ENCODE results near the gene ISCU.

ISCU gene

GRCh38 chr12:108595711-108596647 lies 33.6 kb downstream of the ISCU start:
- no peaks in the 10 kb centered on the region for H3K9me3 ChIP-seq (ENCODE audit: control insufficient read depth in 5 of 5, low read length in 5 of 5)
- H3K4me3 ChIP-seq (ENCODE audit: low read depth in 1 of 5, low read length in 5 of 5) = peak overlapping the region in 4 of 5 donors; percentile 48 to 67 (median 62)
- H3K27me3 ChIP-seq (ENCODE audit: control insufficient read depth in 5 of 5, insufficient read depth in 4 of 5, low read length in 5 of 5) = peaks cover 4 to 19% (median 17%) of the 10 kb centered on the region in 5 donors
- H3K27ac ChIP-seq (ENCODE audit: low read depth, low read length) = no peak overlapping the region
- peak overlapping the region in 1 of 5 donors; percentile 53 for H3K9ac ChIP-seq (ENCODE audit: low read length in 5 of 5)
- no peaks in the 10 kb centered on the region for H3K36me3 ChIP-seq (ENCODE audit: control insufficient read depth in 5 of 5, insufficient read depth in 5 of 5, low read length in 5 of 5)
- H3K4me1 ChIP-seq (ENCODE audit: control insufficient read depth in 5 of 5, insufficient read depth in 5 of 5, low read length in 5 of 5) = peaks cover 0 to 20% (median 7%) of the 10 kb centered on the region in 5 donors

- Histone ChIP-seq H3K4me3 (ENCODE audit: low read depth in 1 of 5, low read length in 5 of 5) (peak overlapping the region; percentile 4 to 67 (median 61)), H3K9me3 (ENCODE audit: control insufficient read depth in 5 of 5, low read length in 5 of 5) (no peaks in the 10 kb centered on the region), H3K4me1 (ENCODE audit: control insufficient read depth in 5 of 5, insufficient read depth in 5 of 5, low read length in 5 of 5) (peaks cover 0 to 20% (median 7%) of the 10 kb centered on the region in 5 donors), H3K36me3 (ENCODE audit: control insufficient read depth in 5 of 5, insufficient read depth in 5 of 5, low read length in 5 of 5) (no peaks in the 10 kb centered on the region), H3K27ac (ENCODE audit: low read depth, low read length) (no peak overlapping the region), H3K9ac (ENCODE audit: low read length in 5 of 5) (peak overlapping the region in 1 of 5 donors; percentile 56), H3K27me3 (ENCODE audit: control insufficient read depth in 5 of 5, insufficient read depth in 4 of 5, low read length in 5 of 5) (peaks cover 4 to 19% (median 16%) of the 10 kb centered on the region in 5 donors)
Observed at GRCh38 chr12:108596854-108597558, 34.6 kb downstream of the ISCU start.

DNA sequence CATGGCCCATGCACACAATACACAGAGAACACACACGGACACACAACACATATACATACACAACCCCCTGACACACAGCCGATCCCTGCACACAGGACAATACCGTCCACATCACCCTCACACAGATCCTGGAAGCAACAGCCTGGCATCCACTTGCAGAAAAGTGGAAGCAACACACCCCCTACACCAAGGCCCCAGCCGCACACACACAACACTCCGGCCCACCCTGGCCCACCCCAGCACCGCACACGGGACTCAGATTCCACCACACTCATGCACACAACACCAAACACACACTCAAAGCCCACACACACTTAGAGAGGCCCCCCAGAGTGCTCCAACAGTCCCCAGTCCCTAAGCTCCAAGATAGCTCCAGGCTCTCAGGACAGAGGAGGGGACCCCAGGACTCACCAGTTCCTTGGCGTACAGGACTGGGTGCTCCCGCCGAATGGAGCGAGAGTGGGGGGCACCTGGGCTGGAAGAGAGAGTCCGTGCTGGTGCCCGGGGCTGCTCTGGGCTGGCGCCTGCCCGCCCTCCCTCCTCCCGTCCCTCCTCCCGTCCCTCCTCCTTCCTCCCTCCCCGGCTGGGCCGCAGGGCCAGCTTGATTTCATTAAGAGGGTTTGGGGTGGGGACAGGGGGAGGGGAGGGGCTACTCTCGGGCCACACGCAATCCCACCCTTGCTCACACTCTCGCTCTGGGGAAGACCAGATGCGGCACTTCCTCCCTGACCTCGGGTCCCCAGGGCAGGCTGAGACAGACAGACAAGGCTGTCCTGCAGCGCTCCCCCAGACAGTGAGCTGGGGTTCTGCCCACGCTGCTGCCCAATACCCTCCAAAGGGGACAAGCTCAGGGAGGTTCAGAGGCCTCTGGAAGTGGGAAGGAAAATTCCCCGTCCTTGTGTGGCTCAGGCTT lies 35.4 kb downstream of the ISCU start, which contains the start of gene TMEM119:
Gene TMEM119 (minus strand): TSS at position 526 of the 913 bp plus-strand sequence. CDS start 5,701 bp downstream, outside the sequence.
- Histone ChIP-seq H3K9me3 (ENCODE audit: control insufficient read depth in 5 of 5, low read length in 5 of 5) (no peaks in the 10 kb centered on the region), H3K27me3 (ENCODE audit: control insufficient read depth in 5 of 5, insufficient read depth in 4 of 5, low read length in 5 of 5) (peaks cover 4 to 19% (median 16%) of the 10 kb centered on the region in 5 donors), H3K9ac (ENCODE audit: low read length in 5 of 5) (peak within 1 kb of the TSS in 1 of 5 donors; percentile 56), H3K36me3 (ENCODE audit: control insufficient read depth in 5 of 5, insufficient read depth in 5 of 5, low read length in 5 of 5) (no peaks in the 10 kb centered on the region), H3K27ac (ENCODE audit: low read depth, low read length) (no peak within 1 kb of the TSS), H3K4me1 (ENCODE audit: control insufficient read depth in 5 of 5, insufficient read depth in 5 of 5, low read length in 5 of 5) (peaks cover 0 to 20% (median 7%) of the 10 kb centered on the region in 5 donors), H3K4me3 (ENCODE audit: low read depth in 1 of 5, low read length in 5 of 5) (peak within 1 kb of the TSS; percentile 4 to 67 (median 61))

- peaks cover 4 to 19% (median 16%) of the 10 kb centered on the region in 5 donors for H3K27me3 ChIP-seq (ENCODE audit: control insufficient read depth in 5 of 5, insufficient read depth in 4 of 5, low read length in 5 of 5)
- no peaks in the 10 kb centered on the region for H3K36me3 ChIP-seq (ENCODE audit: control insufficient read depth in 5 of 5, insufficient read depth in 5 of 5, low read length in 5 of 5)
- no peaks in the 10 kb centered on the region for H3K9me3 ChIP-seq (ENCODE audit: control insufficient read depth in 5 of 5, low read length in 5 of 5)
- peaks cover 0 to 20% (median 7%) of the 10 kb centered on the region in 5 donors for H3K4me1 ChIP-seq (ENCODE audit: control insufficient read depth in 5 of 5, insufficient read depth in 5 of 5, low read length in 5 of 5)
- peak overlapping the region in 1 of 5 donors; percentile 11 for H3K4me3 ChIP-seq (ENCODE audit: low read depth in 1 of 5, low read length in 5 of 5)
- H3K9ac ChIP-seq (ENCODE audit: low read length in 5 of 5) = no peak overlapping the region
- H3K27ac ChIP-seq (ENCODE audit: low read depth, low read length) = no peak overlapping the region
Observed at GRCh38 chr12:108598553-108599250, 36.3 kb downstream of the ISCU start.

GRCh38 chr12:108599541-108599940 lies 37.1 kb downstream of the ISCU start:
- Histone ChIP-seq H3K27ac (ENCODE audit: low read depth, low read length) (no peak overlapping the region), H3K36me3 (ENCODE audit: control insufficient read depth in 5 of 5, insufficient read depth in 5 of 5, low read length in 5 of 5) (no peaks in the 10 kb centered on the region), H3K4me1 (ENCODE audit: control insufficient read depth in 5 of 5, insufficient read depth in 5 of 5, low read length in 5 of 5) (peaks cover 0 to 20% (median 10%) of the 10 kb centered on the region in 5 donors), H3K4me3 (ENCODE audit: low read depth in 1 of 5, low read length in 5 of 5) (no peak overlapping the region), H3K9ac (ENCODE audit: low read length in 5 of 5) (no peak overlapping the region), H3K9me3 (ENCODE audit: control insufficient read depth in 5 of 5, low read length in 5 of 5) (no peaks in the 10 kb centered on the region), H3K27me3 (ENCODE audit: control insufficient read depth in 5 of 5, insufficient read depth in 4 of 5, low read length in 5 of 5) (peaks cover 4 to 19% (median 16%) of the 10 kb centered on the region in 5 donors)

- no peaks in the 10 kb centered on the region for H3K36me3 ChIP-seq (ENCODE audit: control insufficient read depth in 5 of 5, insufficient read depth in 5 of 5, low read length in 5 of 5)
- H3K9ac ChIP-seq (ENCODE audit: low read length in 5 of 5) = no peak overlapping the region
- peaks cover 0 to 20% (median 10%) of the 10 kb centered on the region in 5 donors for H3K4me1 ChIP-seq (ENCODE audit: control insufficient read depth in 5 of 5, insufficient read depth in 5 of 5, low read length in 5 of 5)
- no peak overlapping the region for H3K27ac ChIP-seq (ENCODE audit: low read depth, low read length)
- no peak overlapping the region for H3K4me3 ChIP-seq (ENCODE audit: low read depth in 1 of 5, low read length in 5 of 5)
- no peaks in the 10 kb centered on the region for H3K9me3 ChIP-seq (ENCODE audit: control insufficient read depth in 5 of 5, low read length in 5 of 5)
- H3K27me3 ChIP-seq (ENCODE audit: control insufficient read depth in 5 of 5, insufficient read depth in 4 of 5, low read length in 5 of 5) = peaks cover 4 to 17% (median 16%) of the 10 kb centered on the region in 5 donors
Observed at GRCh38 chr12:108599948-108600701, 37.7 kb downstream of the ISCU start.

GRCh38 chr12:108600702-108601007 lies 38.3 kb downstream of the ISCU start:
- H3K27me3 ChIP-seq (ENCODE audit: control insufficient read depth in 5 of 5, insufficient read depth in 4 of 5, low read length in 5 of 5) = peaks cover 4 to 16% (median 13%) of the 10 kb centered on the region in 5 donors

GRCh38 chr12:108602209-108602705 lies 39.9 kb downstream of the ISCU start:
- Histone ChIP-seq H3K27ac (ENCODE audit: low read depth, low read length) (no peak overlapping the region), H3K9ac (ENCODE audit: low read length in 5 of 5) (no peak overlapping the region), H3K9me3 (ENCODE audit: control insufficient read depth in 5 of 5, low read length in 5 of 5) (no peaks in the 10 kb centered on the region), H3K27me3 (ENCODE audit: control insufficient read depth in 5 of 5, insufficient read depth in 4 of 5, low read length in 5 of 5) (peaks cover 0 to 7% (median 3%) of the 10 kb centered on the region in 5 donors), H3K4me3 (ENCODE audit: low read depth in 1 of 5, low read length in 5 of 5) (no peak overlapping the region), H3K4me1 (ENCODE audit: control insufficient read depth in 5 of 5, insufficient read depth in 5 of 5, low read length in 5 of 5) (peaks cover 0 to 14% (median 7%) of the 10 kb centered on the region in 5 donors), H3K36me3 (ENCODE audit: control insufficient read depth in 5 of 5, insufficient read depth in 5 of 5, low read length in 5 of 5) (no peaks in the 10 kb centered on the region)

More at GRCh38 chr12:108600702-108601007, 38.3 kb downstream of the ISCU start:
- Histone ChIP-seq H3K4me3 (ENCODE audit: low read depth in 1 of 5, low read length in 5 of 5) (no peak overlapping the region), H3K36me3 (ENCODE audit: control insufficient read depth in 5 of 5, insufficient read depth in 5 of 5, low read length in 5 of 5) (no peaks in the 10 kb centered on the region), H3K9ac (ENCODE audit: low read length in 5 of 5) (no peak overlapping the region), H3K9me3 (ENCODE audit: control insufficient read depth in 5 of 5, low read length in 5 of 5) (no peaks in the 10 kb centered on the region), H3K27ac (ENCODE audit: low read depth, low read length) (no peak overlapping the region), H3K4me1 (ENCODE audit: control insufficient read depth in 5 of 5, insufficient read depth in 5 of 5, low read length in 5 of 5) (peaks cover 0 to 18% (median 10%) of the 10 kb centered on the region in 5 donors)

Measured in subcutaneous abdominal adipose tissue (tissue), 5 donors.